ENCODE results near the gene MATN1.

The MATN1 gene

GRCh38 chr1:30714536-30715090 lies 8.8 kb downstream of the MATN1 start:
- Histone ChIP-seq H3K4me3 (ENCODE audit: low read length, poor library complexity, severe bottlenecking) (no peak overlapping the region), H3K79me2 (ENCODE audit: insufficient read depth, low read length) (no peaks in the 10 kb centered on the region), H3F3A (ENCODE audit: low read depth) (no peaks in the 10 kb centered on the region), H3K9ac (ENCODE audit: low read depth, low read length, poor library complexity, severe bottlenecking) (no peak overlapping the region), H4K20me1 (ENCODE audit: insufficient read depth, low read length, poor library complexity, severe bottlenecking) (no peaks in the 10 kb centered on the region), H3K27me3 (ENCODE audit: insufficient read depth, low read length, poor library complexity, severe bottlenecking) (no peaks in the 10 kb centered on the region), H3K4me1 (ENCODE audit: insufficient read depth, low read length, poor library complexity, severe bottlenecking) (peaks cover 6% of the 10 kb centered on the region), H3K9me3 (ENCODE audit: insufficient read depth, low read depth, low read length) (peaks cover 8% of the 10 kb centered on the region; the same call in 1 of the 2 replicates), H3K4me2 (ENCODE audit: low read depth, low read length, poor library complexity, severe bottlenecking) (no peak overlapping the region), H3K36me3 (ENCODE audit: insufficient read depth, low read length) (no peaks in the 10 kb centered on the region), H2AFZ (ENCODE audit: low read length) (no peak overlapping the region), H3K9me2 (replicated peaks; ENCODE audit: low read depth, low read length) (no peaks in the 10 kb centered on the region)
- TF ChIP-seq EZH2phosphoT487 (IDR thresholded peaks at IDR 0.05; ENCODE audit: borderline replicate concordance), result no peak
- no peak for TF ChIP-seq CTCF (conservative IDR thresholded peaks at IDR 0.05; ENCODE audit: low read length)

GRCh38 chr1:30714025-30714424 lies 9.4 kb downstream of the MATN1 start:
- no peaks in the 10 kb centered on the region for H3K79me2 ChIP-seq (ENCODE audit: insufficient read depth, low read length)
- no peaks in the 10 kb centered on the region for H3K27me3 ChIP-seq (ENCODE audit: insufficient read depth, low read length, poor library complexity, severe bottlenecking)
- H3K9ac ChIP-seq (ENCODE audit: low read depth, low read length, poor library complexity, severe bottlenecking), result no peak overlapping the region
- H3F3A ChIP-seq (ENCODE audit: low read depth), result no peaks in the 10 kb centered on the region
- no peak overlapping the region for H3K4me3 ChIP-seq (ENCODE audit: low read length, poor library complexity, severe bottlenecking)
- no peaks in the 10 kb centered on the region for H4K20me1 ChIP-seq (ENCODE audit: insufficient read depth, low read length, poor library complexity, severe bottlenecking)
- no peak overlapping the region for H2AFZ ChIP-seq (ENCODE audit: low read length)
- peaks cover 8% of the 10 kb centered on the region; the same call in 1 of the 2 replicates for H3K9me3 ChIP-seq (ENCODE audit: insufficient read depth, low read depth, low read length)
- TF ChIP-seq CTCF (conservative IDR thresholded peaks at IDR 0.05; ENCODE audit: low read length), result no peak
- no peak for TF ChIP-seq EZH2phosphoT487 (IDR thresholded peaks at IDR 0.05; ENCODE audit: borderline replicate concordance)
- no peaks in the 10 kb centered on the region for H3K9me2 ChIP-seq (replicated peaks; ENCODE audit: low read depth, low read length)
- H3K4me1 ChIP-seq (ENCODE audit: insufficient read depth, low read length, poor library complexity, severe bottlenecking), result peaks cover 4% of the 10 kb centered on the region
- H3K4me2 ChIP-seq (ENCODE audit: low read depth, low read length, poor library complexity, severe bottlenecking), result no peak overlapping the region
- H3K36me3 ChIP-seq (ENCODE audit: insufficient read depth, low read length), result no peaks in the 10 kb centered on the region

- Histone ChIP-seq H3K4me3 (ENCODE audit: low read length, poor library complexity, severe bottlenecking) (no peak overlapping the region), H2AFZ (ENCODE audit: low read length) (no peak overlapping the region), H3K36me3 (ENCODE audit: insufficient read depth, low read length) (no peaks in the 10 kb centered on the region), H3F3A (ENCODE audit: low read depth) (no peaks in the 10 kb centered on the region), H3K79me2 (ENCODE audit: insufficient read depth, low read length) (no peaks in the 10 kb centered on the region), H3K27me3 (ENCODE audit: insufficient read depth, low read length, poor library complexity, severe bottlenecking) (no peaks in the 10 kb centered on the region), H3K9me3 (ENCODE audit: insufficient read depth, low read depth, low read length) (peaks cover 8% of the 10 kb centered on the region; the same call in 1 of the 2 replicates), H3K4me2 (ENCODE audit: low read depth, low read length, poor library complexity, severe bottlenecking) (no peak overlapping the region), H3K4me1 (ENCODE audit: insufficient read depth, low read length, poor library complexity, severe bottlenecking) (no peaks in the 10 kb centered on the region), H3K9me2 (replicated peaks; ENCODE audit: low read depth, low read length) (no peaks in the 10 kb centered on the region), H3K9ac (ENCODE audit: low read depth, low read length, poor library complexity, severe bottlenecking) (no peak overlapping the region), H4K20me1 (ENCODE audit: insufficient read depth, low read length, poor library complexity, severe bottlenecking) (no peaks in the 10 kb centered on the region)
- no peak for TF ChIP-seq EZH2phosphoT487 (IDR thresholded peaks at IDR 0.05; ENCODE audit: borderline replicate concordance)
- no peak for TF ChIP-seq CTCF (conservative IDR thresholded peaks at IDR 0.05; ENCODE audit: low read length)
Measured at GRCh38 chr1:30713311-30713710, 10.1 kb downstream of the MATN1 start.

Measured in Loucy (cell line).